Measurements from ENCODE around the gene CPED1.

Gene CPED1

DNA sequence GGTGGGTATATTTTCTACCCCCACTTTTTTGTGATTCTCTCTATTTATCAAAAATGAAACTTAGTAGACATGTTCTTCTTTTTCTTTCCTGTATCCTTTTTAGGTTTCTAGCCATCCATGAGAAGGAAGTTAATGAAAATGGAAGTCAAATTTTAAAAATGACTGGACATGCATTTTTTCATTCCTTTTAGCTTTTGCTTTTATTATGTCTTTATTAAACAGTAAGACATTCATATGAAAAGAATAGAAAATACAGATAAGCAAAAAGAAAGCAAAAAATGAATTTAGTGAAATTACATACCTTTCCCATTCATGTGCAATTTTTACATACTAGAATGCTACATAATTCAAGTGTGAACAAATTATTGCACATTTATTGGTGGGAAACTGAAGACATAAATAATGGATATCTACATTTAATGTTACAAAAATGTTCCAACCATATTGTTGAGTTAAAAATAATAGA lies 88.7 kb downstream of the CPED1 start:
- FAIRE-seq: no peak
- TF ChIP-seq POLR2A (IDR thresholded peaks at IDR 0.05; ENCODE audit: low read depth, low read length): no peak
- DNase-seq (ENCODE audit: insufficient read length, low spot score): no peak

DNA sequence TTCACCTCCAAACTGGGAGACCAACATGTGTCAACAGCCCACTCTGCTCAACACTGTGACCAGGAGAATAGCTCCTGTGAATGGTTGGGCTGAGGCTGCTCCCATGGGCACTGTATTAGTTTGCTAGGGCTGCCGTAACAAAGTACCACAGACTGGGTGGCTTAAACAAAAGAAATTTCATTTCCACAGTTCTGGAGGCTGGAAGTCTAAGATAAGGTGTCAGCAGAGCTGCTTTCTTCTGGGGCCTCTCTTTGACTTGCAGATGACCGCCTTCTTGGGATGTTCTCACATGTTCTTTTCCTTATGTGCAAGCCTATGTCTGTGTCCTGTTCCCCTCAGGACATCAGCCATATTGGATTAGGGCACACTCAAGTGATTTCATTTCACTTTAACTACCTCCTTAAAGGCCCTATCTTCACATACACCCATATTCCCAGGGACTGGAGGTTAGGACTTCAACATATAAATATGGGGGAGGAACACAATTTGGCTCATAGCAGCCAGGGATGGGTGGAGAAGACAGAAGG lies 90.3 kb downstream of the CPED1 start:
- TF ChIP-seq POLR2A (IDR thresholded peaks at IDR 0.05; ENCODE audit: low read depth, low read length): no peak
- FAIRE-seq (no peak), DNase-seq (ENCODE audit: insufficient read length, low spot score) (no peak)

GRCh38 chr7:121079425-121080169 lies 91.1 kb downstream of the CPED1 start:
- no peak for DNase-seq (ENCODE audit: insufficient read length, low spot score)
- no peak for FAIRE-seq
- TF ChIP-seq POLR2A (IDR thresholded peaks at IDR 0.05; ENCODE audit: low read depth, low read length): no peak

DNA sequence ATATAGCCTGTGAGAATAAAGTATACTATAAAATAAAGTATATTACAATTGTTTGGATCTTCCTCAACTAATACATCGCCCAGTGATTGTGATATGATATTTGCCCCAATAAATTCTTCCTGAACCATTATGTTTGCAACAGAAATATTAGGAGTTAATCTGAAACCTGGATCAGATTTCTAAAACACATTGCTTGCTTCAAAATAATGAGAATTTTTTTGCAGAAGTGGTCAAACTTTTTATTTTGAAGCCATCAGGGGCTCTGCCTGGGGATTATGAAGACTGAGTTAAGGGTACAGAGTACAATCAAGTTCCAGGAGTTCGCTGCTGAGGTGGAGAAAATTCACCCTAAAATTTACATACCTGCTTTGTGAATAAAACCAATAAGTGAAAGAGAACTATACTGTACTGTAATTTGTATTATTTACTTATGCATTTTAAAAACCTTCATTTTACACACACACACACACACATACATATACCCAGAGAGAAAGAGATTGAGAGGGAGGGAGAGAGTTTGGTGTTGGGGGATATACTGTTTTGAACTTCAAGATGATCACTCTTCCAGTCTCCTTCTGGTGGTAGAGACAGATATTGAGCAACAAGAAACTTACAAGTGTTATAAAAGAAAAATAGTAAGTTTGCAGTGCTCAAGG lies 91.9 kb downstream of the CPED1 start:
- DNase-seq (ENCODE audit: insufficient read length, low spot score): no peak
- no peak for TF ChIP-seq POLR2A (IDR thresholded peaks at IDR 0.05; ENCODE audit: low read depth, low read length)
- no peak for FAIRE-seq

DNA sequence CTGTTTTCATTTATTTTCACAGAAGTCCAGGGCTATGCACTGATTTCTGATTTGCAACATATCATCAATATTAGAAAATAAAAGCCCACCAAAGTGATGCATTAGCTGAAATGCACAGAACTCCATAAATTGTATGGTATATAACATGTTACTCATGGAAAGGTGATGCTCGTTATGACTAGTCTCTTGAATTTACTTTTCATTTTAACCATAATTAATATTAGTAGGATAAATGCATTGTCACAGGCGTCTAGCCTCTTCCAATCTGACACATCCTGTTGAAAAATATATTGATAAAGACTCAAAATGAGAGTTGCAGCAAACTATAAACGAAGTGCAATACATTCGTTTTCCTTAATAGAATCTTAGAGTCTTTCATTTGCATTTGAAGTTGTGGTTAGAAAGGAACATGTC lies 92.4 kb downstream of the CPED1 start:
- DNase-seq (ENCODE audit: insufficient read length, low spot score) (no peak), FAIRE-seq (no peak)
- no peak for TF ChIP-seq POLR2A (IDR thresholded peaks at IDR 0.05; ENCODE audit: low read depth, low read length)

- no peak for TF ChIP-seq POLR2A (IDR thresholded peaks at IDR 0.05; ENCODE audit: low read depth, low read length)
- peak; percentile 78 for FAIRE-seq
Observed at GRCh38 chr7:121081327-121081936, 92.9 kb downstream of the CPED1 start.

DNA sequence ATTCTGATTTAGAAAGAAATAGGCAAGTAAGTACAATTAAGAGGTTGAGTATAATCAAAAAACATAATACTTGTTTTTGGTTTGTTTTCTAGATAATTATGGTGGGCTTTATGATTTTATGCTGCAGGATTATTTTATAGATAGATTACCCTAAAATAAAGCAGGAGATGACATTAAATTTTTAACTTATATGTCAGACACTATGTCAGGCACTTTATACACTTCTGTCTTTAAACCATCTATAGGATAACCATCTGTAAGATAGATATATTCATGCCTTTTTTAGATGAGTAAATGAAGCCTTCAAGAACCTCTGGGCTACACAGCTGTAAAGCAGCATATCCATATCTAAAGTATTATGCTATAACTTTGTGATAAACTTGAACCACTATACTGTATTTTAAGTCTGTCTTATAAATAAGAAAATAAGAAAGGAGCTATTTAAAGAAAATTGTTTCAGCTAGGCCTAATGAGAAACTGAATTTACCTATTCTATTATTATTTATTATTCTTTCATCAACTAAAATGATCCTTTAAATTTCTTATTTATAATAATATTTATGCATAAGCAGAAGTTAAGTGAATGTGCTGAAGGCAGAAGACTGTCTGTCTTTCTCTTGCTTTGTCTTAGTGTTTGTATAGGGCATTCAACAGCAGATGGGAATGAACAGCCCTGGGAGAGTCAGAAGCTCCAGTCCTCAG lies 94.0 kb downstream of the CPED1 start:
- DNase-seq (ENCODE audit: insufficient read length, low spot score) (no peak), FAIRE-seq (no peak)
- TF ChIP-seq POLR2A (IDR thresholded peaks at IDR 0.05; ENCODE audit: low read depth, low read length): no peak

More at GRCh38 chr7:121081327-121081936, 92.9 kb downstream of the CPED1 start:
- DNase-seq (ENCODE audit: insufficient read length, low spot score): no peak

GRCh38 chr7:121083138-121083789 lies 94.8 kb downstream of the CPED1 start:
- DNase-seq (ENCODE audit: insufficient read length, low spot score): no peak
- peak; percentile 98 for FAIRE-seq
- TF ChIP-seq POLR2A (IDR thresholded peaks at IDR 0.05; ENCODE audit: low read depth, low read length): no peak

DNA sequence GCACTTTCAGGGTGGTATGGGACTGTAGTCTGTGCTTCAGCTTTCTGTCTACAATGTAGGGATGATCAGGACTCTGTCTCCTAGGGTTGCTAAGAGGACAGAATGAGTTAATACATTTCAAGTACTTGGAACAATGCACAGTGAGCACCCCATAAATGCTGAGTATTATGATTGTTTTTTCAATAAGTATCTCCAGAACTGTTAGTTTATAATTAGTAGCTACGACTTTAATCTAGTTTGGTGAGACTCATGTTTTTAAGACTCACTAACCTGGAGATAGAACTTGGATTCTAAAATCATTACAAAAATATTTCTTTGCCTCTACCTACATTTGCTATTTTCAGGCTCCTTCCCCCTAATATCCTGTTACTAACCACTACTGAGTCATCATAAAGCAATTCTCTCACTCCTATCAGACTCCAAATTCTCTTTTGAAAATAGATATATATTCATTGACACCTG lies 95.3 kb downstream of the CPED1 start:
- DNase-seq (ENCODE audit: insufficient read length, low spot score) (no peak), FAIRE-seq (peak; percentile 69)
- TF ChIP-seq POLR2A (IDR thresholded peaks at IDR 0.05; ENCODE audit: low read depth, low read length): no peak

DNA sequence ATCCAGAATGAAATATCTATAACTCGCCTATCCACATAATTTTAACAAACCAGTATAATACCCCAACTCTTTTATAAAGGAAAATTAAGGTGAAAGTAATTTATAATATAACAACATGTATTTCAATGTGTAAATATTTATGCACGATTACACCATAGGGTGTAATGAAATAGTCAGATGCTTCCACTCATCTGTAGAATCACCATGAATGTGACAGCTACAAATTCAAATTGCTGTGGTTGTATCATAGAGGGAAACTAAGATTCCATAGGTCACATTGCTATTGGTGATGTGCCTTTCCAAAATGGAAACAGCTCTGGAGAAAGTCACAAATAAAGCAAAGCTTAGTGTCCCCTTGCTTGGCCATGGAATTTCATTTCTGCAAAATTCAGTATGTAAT lies 95.7 kb downstream of the CPED1 start:
- no peak for FAIRE-seq
- DNase-seq (ENCODE audit: insufficient read length, low spot score): no peak
- TF ChIP-seq POLR2A (IDR thresholded peaks at IDR 0.05; ENCODE audit: low read depth, low read length): no peak

DNA sequence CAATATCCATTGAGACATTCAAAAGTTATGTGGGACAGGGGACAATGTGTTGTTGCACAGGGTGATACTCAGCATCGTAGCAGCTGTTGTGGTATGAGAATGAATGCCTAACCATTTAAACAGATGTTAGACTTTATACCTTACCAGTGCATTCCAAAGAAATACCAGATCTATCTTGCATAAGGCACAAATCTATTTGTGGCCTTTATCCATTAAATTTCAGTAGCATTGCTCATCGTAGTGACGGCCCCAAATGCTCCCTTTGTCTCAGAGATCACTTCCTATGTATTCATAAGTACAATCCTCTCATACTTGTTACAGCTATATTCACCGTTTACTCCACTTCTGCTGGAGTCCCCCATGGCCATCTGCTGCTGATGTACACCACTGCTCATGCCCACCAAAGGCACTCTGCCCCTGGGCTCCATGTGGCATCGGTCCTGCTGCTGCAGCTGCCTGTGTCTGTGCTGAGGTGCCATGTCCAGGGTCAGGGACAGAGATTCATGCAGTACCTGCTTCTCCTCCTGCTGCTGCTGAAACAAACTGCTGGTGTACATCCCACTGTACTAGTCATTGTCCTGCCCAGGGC lies 96.3 kb downstream of the CPED1 start:
- TF ChIP-seq POLR2A (IDR thresholded peaks at IDR 0.05; ENCODE audit: low read depth, low read length): no peak
- DNase-seq (ENCODE audit: insufficient read length, low spot score) (peak; percentile 20), FAIRE-seq (peak; percentile 99)

- no peak for TF ChIP-seq POLR2A (IDR thresholded peaks at IDR 0.05; ENCODE audit: low read depth, low read length)
- peak; percentile 38 for FAIRE-seq
- no peak for DNase-seq (ENCODE audit: insufficient read length, low spot score)
Observed at GRCh38 chr7:121085922-121086321, 97.4 kb downstream of the CPED1 start.

DNA sequence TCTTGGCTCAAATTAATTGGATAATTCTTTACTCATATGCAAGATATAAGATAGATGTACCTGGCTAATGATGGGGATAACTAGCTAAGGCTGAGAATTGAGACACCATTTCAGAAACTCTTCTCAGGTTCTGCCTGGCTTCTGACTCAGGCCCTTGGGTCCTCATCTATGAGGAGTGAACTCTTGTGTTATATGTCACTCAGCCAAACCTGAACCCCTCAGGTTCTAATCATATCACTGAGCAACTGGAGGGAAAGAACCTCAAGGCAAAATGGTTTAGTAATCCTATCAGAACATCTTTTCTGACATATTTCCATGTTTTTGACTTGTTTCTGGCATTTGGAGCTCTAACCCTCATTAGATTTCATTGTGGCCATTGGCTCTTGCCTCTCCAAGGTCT lies 100.4 kb downstream of the CPED1 start:
- FAIRE-seq: no peak
- DNase-seq (ENCODE audit: insufficient read length, low spot score): no peak
- TF ChIP-seq POLR2A (IDR thresholded peaks at IDR 0.05; ENCODE audit: low read depth, low read length): no peak

Measured in H54 (cell line).